ENCODE measurements around the gene UBAC1. TPM values are rescaled to one million over a fixed set of nuclear protein-coding genes. Genes with fewer than 3 reads are reported as not detected.
A peak's percentile ranks its signal among the peaks of the same experiment; 100 is the strongest.

UBAC1 gene
- polyA plus RNA-seq, 1 donor (not counting 4 experiments of a cell fraction or from before 2014, with no cell fraction given), result 50.7 TPM

DNA sequence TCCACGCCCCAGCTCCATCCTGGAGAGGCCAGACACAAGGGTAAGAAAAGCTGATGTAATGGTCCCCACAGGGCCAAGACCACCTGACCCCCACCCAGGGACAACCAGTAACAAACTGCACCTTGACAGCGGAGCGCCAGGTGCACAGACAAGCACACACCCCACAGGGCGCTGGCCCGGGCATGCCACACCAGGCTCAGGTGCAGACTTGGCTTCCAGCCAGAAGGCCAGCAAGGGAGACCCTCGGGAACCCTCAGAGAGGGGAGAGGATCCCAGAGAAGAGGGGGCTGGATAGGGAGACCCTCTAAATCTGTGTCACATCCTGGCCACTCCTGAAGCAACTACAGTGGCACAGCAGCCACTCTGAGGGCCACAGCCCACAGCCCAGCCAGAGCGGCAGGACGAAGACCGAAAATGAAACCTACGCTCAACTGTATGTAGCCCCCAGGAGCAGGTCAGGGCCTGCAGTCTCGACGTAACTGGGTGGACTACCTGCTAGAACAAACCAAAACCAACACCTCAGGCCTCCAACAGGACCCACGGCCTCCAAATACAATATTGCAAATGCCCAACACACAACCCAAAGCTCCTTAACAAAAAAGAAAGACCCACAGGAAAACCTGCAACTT lies 72.3 kb downstream of the UBAC1 start:
- H2AFZ ChIP-seq (ENCODE audit: control insufficient read depth, low read length), result no peak overlapping the region
- dilution Hi-C loops (cut with MboI; ENCODE audit: extremely low pct_ligation_motif_present, low sequenced_read_pairs), result no loop called here
- H3K9ac ChIP-seq (ENCODE audit: control insufficient read depth, extremely low read depth, insufficient read depth, low read length), result peak overlapping the region; percentile 26
- FAIRE-seq (peak; percentile 23), DNase-seq (ENCODE audit: low read depth, low spot score) (no peak)
- TF ChIP-seq, protein P1, sequence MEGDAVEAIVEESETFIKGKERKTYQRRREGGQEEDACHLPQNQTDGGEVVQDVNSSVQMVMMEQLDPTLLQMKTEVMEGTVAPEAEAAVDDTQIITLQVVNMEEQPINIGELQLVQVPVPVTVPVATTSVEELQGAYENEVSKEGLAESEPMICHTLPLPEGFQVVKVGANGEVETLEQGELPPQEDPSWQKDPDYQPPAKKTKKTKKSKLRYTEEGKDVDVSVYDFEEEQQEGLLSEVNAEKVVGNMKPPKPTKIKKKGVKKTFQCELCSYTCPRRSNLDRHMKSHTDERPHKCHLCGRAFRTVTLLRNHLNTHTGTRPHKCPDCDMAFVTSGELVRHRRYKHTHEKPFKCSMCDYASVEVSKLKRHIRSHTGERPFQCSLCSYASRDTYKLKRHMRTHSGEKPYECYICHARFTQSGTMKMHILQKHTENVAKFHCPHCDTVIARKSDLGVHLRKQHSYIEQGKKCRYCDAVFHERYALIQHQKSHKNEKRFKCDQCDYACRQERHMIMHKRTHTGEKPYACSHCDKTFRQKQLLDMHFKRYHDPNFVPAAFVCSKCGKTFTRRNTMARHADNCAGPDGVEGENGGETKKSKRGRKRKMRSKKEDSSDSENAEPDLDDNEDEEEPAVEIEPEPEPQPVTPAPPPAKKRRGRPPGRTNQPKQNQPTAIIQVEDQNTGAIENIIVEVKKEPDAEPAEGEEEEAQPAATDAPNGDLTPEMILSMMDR (optimal IDR thresholded peaks at IDR 0.05 in 1 of 3, IDR thresholded peaks at IDR 0.05 in 1 of 3, conservative IDR thresholded peaks at IDR 0.05 in 1 of 3; ENCODE audit: extremely low read depth in 1 of 3, insufficient read depth in 2 of 3, low read length in 3 of 3), result no peak
- no peak for TF ChIP-seq EZH2 (IDR thresholded peaks at IDR 0.05; ENCODE audit: low read length)
- peak overlapping the region in 2 of 3 experiments; percentile 29 to 36 for H3K4me3 ChIP-seq (ENCODE audit: control insufficient read depth in 2 of 3, extremely low read depth in 1 of 3, insufficient read depth in 2 of 3, low read depth in 1 of 3, low read length in 3 of 3)
- peak overlapping the region; percentile 91 for H3K4me2 ChIP-seq (ENCODE audit: control insufficient read depth, extremely low read depth, insufficient read depth, low read depth, low read length)
- H3K9me1 ChIP-seq (ENCODE audit: control insufficient read depth, extremely low read depth, insufficient read depth, low read length), result peaks cover 6% of the 10 kb centered on the region
- no peaks in the 10 kb centered on the region for H3K9me3 ChIP-seq (ENCODE audit: control insufficient read depth, low read depth, low read length)
- peaks cover 0 to 2% of the 10 kb centered on the region in 2 experiments for H3K36me3 ChIP-seq (ENCODE audit: control insufficient read depth in 2 of 2, extremely low read depth in 1 of 2, insufficient read depth in 2 of 2, low read length in 2 of 2)
- peaks cover 56% of the 10 kb centered on the region for H3K4me1 ChIP-seq (ENCODE audit: control insufficient read depth, extremely low read depth, insufficient read depth, low read length)
- H3K27ac ChIP-seq (ENCODE audit: control insufficient read depth, insufficient read depth, low read length), result peak overlapping the region; percentile 42
- peaks cover 81% of the 10 kb centered on the region for H3K79me2 ChIP-seq (ENCODE audit: control insufficient read depth, insufficient read depth, low read length)
- H3K27me3 ChIP-seq (ENCODE audit: control insufficient read depth, extremely low read depth, insufficient read depth, low read length), result no peaks in the 10 kb centered on the region
- H4K20me1 ChIP-seq (ENCODE audit: control insufficient read depth, extremely low read depth, insufficient read depth, low read length), result peaks cover 19% of the 10 kb centered on the region

DNA sequence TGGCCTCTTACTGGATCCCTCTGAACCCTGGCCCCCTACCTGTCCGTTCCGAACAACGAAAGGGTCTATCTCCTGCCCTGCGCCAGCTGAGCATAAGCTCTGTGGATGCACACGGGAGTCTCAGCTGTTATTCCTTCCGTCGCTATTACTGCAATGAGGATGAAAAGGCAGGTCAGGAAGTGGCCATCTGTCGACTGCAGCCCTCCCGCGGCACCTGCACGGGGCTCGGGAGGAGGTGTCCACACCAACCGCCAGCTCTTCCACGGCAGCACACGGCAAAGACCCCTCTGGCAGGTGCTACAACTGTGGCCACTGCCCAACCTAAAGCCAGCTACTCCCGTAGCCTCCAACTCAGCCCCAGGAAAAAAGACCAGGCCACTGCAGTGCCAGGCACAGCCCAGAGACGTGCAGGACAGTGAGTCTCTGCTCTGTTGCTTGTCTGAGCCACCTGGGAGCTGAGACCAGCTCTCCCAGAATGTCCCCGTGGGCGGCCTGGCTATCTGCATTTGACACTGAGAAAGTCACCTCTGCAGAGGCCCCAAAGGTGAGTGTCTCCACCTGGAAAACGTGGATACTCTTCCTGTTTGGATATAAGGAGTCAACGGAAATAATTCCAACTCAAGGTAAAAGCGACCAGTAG lies 72.9 kb downstream of the UBAC1 start:
- peaks cover 56% of the 10 kb centered on the region for H3K4me1 ChIP-seq (ENCODE audit: control insufficient read depth, extremely low read depth, insufficient read depth, low read length)
- peak overlapping the region; percentile 91 for H3K4me2 ChIP-seq (ENCODE audit: control insufficient read depth, extremely low read depth, insufficient read depth, low read depth, low read length)
- H3K9me1 ChIP-seq (ENCODE audit: control insufficient read depth, extremely low read depth, insufficient read depth, low read length), result peaks cover 6% of the 10 kb centered on the region
- no peak for TF ChIP-seq EZH2 (IDR thresholded peaks at IDR 0.05; ENCODE audit: low read length)
- peak overlapping the region in 1 of 3 experiments; percentile 29 for H3K4me3 ChIP-seq (ENCODE audit: control insufficient read depth in 2 of 3, extremely low read depth in 1 of 3, insufficient read depth in 2 of 3, low read depth in 1 of 3, low read length in 3 of 3)
- dilution Hi-C loops (cut with MboI; ENCODE audit: extremely low pct_ligation_motif_present, low sequenced_read_pairs), result no loop called here
- no peaks in the 10 kb centered on the region for H3K9me3 ChIP-seq (ENCODE audit: control insufficient read depth, low read depth, low read length)
- no peaks in the 10 kb centered on the region for H3K27me3 ChIP-seq (ENCODE audit: control insufficient read depth, extremely low read depth, insufficient read depth, low read length)
- H3K9ac ChIP-seq (ENCODE audit: control insufficient read depth, extremely low read depth, insufficient read depth, low read length), result no peak overlapping the region
- H2AFZ ChIP-seq (ENCODE audit: control insufficient read depth, low read length), result no peak overlapping the region
- FAIRE-seq, result no peak
- peaks cover 81% of the 10 kb centered on the region for H3K79me2 ChIP-seq (ENCODE audit: control insufficient read depth, insufficient read depth, low read length)
- H3K27ac ChIP-seq (ENCODE audit: control insufficient read depth, insufficient read depth, low read length), result peak overlapping the region; percentile 42
- peaks cover 0 to 2% of the 10 kb centered on the region in 2 experiments for H3K36me3 ChIP-seq (ENCODE audit: control insufficient read depth in 2 of 2, extremely low read depth in 1 of 2, insufficient read depth in 2 of 2, low read length in 2 of 2)
- H4K20me1 ChIP-seq (ENCODE audit: control insufficient read depth, extremely low read depth, insufficient read depth, low read length), result peaks cover 13% of the 10 kb centered on the region
- DNase-seq (ENCODE audit: low read depth, low spot score), result no peak
